Measurements from ENCODE around the gene MACROH2A2.
"Not testable (repeated sequence)": the region's sequence is repeated elsewhere in the genome, so short reads cannot be mapped to it uniquely, and the experiment has no call there.

Gene MACROH2A2

DNA sequence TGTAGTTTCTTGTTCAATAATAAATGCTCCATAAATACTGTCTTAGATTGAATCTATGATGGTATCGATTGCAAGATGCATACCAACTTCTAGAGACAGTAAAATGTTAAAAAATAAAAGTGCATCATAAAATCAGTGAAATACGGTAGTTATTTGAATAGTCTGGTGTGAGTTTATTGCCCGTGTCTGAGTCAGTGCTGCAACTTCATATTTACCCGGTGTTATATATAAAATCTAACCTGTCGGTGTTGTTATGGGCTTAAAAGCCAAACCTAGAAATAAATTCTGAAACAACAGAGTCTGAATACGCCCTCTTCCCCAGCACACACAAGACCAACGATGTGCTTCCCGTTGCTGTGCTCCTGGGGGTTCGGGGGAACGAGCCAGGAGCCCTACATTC, 16.3 kb downstream of the MACROH2A2 start:
- DNase-seq: no peak

DNA sequence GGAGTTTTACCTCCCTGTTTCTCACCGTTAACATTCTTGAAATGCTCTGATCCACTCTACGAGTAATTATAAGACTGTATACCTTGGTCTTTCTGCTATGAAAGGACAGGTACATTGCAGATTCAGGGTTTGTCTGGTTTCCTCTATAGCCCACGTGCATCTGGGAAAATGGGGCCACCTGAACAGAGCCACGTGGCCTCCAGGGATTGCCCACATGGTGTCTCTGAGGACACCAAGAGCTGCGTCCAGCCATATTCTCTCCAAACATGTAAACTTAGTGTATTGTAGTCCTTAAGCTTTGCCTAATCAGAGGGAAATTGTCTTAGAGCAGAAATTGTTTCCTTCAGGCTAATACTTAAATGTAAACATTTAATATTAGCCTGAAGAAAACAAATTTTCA, 16.7 kb downstream of the MACROH2A2 start:
- DNase-seq: no peak

DNA sequence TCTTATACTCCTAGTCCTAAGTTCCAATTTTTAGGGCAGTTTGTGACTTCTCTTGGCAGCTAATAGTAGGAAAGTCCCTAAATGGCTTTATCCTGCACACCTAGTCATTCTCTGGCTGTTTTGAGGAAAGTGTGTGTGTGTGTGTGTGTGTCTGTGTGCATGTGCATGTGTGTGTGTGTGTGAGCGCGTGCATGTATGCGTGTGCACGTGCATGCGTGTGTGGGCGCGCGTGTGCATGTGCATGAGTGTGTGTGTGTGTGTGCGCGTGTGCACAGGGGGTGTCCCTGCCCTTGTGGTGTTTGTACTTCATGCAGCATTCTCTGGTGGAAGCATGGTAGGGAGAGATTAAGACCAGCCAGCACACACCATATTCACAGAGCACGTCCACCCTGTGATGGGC, 18.2 kb downstream of the MACROH2A2 start:
- no peak for DNase-seq

DNA sequence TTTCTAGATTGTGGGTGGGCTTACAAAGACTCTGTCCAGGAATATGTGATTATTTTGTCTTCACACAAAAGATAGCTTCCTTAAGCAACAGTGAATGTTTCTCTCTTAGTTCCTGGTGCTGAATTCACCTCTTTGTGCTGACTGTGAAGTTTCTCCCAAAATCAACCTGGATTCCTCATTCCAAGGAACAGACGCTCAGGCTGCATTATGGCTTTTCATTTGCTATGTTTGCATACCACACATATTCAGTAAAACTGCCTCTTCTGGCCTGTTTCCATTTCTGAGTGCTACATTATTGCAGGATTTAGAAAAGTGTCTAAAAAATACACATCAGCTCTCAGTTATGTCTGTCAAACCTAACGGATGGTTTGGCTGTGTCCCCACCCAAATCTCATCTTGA, 21.5 kb downstream of the MACROH2A2 start:
- DNase-seq: no peak

DNA sequence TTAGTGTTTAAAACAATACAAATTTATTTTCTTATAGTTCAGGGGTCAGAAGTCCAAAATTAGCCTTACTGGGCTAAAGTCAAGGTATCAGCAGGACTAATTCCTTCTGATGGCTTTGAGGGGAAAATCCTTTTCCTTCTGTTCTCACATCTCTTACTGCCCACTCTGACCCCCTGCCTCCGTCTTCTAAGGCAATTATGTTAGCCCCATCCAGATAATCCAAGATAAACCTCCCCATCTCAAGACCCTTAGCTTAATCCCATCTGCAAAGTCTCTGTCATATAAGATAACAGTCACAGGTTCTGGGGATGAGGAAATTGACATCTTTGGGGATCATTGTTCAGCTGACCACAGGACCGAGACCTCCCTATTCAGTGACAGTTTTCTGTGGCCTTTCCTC, 22.3 kb downstream of the MACROH2A2 start:
- DNase-seq: no peak

DNA sequence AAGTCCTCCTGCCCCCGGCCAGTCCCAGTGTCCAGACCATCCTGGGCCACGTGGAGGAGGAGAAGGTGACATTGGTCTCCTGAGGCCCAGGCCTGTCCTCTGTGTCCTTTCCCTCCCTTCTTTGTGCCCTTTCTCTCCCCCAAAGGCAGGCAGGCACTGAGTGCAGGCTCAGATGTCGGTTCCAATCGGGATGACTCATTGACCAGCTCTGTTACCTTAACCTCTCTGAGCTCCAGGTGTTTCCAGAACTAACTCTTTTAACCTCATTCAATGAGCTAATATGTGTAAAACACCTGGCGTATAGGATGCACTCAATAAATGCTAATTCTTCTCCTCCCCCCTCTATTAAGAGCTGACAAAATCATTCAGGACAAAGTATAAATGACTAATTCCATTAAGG, 25.7 kb downstream of the MACROH2A2 start:
- no peak for DNase-seq

DNA sequence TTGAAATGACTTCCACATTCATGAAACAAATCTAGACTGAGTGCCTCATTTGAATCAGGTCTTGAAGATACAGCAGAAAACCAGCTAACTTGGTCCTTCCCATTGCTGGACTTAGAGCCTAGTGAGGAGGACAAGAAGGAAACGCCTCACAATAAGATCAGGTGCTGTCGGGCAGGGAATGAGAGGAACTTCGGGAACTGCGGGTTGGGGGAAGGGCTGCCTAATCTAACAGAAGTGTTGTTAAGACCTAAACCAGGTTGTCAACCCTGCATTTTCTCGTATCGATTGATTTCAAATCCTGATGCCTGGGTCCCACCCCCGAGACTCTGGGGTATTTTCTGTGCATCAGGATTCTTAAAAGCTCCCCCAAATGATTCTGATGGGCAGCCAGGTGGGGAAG, 26.3 kb downstream of the MACROH2A2 start:
- DNase-seq: no peak

DNA sequence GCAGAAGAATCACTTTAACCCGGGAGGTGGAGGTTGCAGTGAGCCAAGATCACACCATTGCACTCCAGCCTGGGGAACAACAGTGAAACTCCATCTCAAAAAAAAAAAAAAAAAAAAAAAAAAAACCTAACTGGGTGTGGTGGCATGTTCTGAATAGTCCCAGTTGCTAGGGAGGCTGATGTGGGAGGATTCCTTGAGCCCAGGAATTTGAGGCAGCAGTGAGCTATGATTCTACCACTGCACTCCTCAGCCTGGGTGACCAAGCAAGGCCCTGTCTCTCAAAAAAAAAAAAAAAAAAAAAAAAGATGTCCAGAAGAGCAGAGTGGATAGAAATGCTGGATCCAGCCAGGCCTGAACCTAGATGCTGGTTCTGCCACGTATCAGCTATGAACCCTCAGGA, 28.1 kb downstream of the MACROH2A2 start:
- not testable (repeated sequence) for DNase-seq

DNA sequence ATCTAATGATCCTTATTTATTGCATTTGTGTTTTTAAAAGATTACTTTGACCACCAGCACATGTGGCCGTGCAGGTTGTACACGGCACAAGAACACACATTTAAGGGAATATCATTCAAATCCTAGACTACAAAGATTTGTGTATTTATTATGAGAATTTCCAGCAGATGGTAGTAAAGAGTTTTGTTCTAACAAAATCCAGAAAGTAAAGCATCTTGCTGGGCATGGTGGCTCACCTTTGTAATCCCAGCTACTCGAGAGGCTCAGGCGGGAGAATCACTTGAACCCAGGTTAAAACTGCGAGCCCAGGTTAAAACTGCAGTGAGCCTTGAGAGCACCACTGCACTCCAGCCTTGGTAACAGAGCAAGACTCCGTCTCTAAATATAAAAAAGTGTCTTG, 31.5 kb downstream of the MACROH2A2 start:
- peak; percentile 26 for DNase-seq

DNA sequence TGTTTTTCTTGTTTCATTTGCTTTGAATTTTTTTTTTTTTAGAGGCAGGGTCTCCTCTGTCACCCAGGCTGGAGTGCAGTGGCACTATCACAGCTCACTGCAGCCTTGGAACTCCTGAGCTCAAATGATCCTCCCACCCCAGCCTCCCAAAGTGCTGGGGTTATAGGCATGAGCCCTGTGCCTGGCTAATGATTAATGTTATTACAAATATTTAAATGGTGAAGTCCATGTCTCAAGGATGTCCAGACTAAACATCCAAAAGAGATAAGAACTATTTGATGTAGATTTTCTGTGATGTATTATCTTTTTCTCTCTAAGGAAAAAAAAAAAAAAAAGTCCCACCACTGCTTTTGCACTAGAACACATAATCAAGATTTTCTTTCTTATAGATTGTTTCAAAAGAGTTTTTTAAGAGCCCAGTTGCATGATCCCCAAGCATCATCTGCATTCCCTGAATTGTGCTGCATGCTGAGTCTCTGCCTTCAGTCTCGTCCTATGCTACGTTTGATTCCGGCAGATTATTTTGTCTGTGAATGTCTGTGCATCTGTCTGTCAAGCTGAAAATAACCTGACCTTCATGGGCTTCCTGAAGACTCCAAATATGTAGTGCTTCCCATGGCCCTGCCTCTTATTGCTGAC, 33.4 kb downstream of the MACROH2A2 start:
- DNase-seq: no peak

DNA sequence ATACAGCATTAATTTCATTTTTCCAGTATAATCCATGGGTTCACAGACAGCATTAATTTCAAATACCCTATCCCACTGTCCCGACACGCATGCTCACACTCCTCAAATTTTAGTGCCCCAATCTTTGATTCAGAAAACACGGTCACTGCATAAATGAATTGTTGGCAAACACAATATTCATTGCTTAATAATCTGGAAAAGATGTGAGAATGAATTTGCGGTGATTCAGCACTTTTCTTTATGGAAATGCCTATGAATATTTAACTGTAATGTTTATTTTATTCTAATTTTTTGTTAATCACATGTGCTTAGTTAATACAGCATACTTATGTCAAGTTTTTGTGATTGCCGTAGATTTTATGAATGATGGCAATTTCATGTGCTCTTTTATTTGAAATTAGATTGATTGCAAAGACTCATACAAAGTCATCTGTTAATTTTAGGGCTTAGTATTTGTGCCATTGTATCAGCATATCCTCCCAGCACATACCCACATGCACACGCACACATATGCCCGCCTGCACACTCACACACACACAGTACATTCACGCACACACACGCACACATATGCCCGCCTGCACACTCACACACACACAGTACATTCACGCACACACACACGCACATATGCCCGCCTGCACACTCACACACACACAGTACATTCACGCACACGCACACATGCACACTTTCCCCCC, 35.1 kb downstream of the MACROH2A2 start:
- DNase-seq: no peak

DNA sequence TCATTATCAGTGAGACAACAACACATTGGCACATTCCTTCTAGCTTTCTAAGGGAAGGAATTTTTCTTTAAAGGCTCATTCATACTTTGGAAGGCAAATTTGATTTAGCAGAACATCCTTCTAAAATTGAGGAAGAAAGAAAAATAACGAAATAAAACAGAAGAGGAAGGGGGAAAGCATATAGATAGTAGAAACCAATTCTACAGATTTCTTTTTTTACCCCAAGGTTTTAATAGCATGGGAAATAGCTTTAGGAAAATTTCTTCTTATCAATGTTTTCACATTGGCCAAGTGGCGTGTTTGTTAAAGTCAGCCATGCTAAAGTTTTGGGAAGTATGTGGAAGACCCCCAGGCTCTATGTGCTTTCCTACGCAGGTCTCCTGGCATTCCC, 35.7 kb downstream of the MACROH2A2 start:
- DNase-seq: no peak

DNA sequence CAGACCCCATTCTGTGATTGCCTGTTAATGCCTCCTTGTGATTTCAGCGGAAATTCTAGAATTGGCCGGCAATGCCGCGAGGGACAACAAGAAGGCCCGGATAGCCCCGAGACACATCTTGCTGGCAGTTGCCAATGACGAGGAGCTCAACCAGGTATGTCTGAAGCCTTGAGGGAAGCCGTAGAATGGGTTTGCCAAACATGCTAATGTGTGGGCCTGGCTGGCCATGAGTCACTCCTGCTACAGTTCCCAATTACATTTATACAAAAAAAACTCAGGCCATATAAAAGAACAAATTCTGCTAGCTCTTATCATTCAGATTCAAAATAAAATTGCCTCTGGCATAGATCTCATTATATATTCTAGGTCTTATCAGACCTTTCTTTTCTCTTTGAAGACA, 37.4 kb downstream of the MACROH2A2 start:
- no peak for DNase-seq

DNA sequence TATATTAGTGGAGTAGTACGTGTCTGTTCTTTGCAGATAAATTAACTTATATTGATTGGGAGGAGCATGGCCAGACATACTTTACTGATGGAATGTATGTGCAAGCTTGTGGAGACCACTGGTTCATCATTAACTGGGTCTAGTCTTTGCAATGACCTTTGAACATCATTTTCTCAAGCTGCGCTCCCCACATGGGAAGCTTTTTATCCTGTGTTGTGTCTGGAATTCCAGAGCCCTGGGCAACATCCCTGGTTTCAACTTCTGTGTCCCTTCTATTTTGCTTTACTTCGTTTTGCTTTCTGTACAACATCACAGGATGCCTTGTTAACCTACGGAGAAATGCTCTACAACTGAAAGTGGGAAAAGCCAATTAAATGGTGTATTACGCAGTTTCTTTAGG, 38.3 kb downstream of the MACROH2A2 start:
- no peak for DNase-seq

DNA sequence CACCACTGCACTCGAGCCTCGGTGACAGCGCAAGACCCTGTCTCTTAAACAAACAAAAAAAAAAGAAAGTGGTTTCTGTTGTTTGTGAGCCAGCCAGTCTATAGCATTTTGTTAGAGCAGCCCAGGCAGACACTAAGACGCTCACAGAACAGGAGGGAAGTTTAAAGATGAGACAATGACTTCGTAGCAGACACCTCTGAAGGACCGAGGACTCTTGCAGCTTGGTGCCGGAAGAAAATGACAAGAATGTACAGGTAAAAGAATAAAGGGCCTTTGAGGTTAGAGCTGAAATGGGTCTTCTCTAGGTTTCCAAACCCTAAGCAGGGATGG, 39.7 kb downstream of the MACROH2A2 start:
- no peak for DNase-seq

DNA sequence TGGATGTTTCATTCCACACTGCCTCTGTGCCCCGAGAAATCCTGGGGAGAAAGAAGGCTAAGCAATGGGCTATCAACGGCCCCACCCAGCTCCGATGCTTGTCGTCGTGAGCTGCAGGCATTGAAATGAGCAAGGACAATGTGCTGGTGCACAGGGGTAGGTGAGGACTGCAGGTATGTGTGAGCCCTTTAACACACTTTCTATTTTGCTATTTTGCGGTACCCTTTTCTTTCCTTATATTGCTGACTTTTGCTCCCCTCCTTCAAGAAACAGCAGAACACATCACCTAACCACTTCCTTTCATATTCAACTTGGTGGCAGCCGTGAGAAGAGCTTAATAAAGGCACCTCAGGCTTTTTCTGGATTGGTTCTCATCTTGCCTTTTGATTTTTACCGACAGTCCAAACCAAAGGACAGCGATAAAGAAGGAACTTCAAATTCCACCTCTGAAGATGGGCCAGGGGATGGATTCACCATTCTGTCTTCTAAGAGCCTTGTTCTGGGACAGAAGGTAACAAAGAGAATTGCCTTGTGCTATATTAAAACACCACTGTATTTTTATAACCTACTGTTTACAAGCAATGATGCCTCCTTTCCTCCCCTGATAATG, 40.8 kb downstream of the MACROH2A2 start:
- DNase-seq: no peak

DNA sequence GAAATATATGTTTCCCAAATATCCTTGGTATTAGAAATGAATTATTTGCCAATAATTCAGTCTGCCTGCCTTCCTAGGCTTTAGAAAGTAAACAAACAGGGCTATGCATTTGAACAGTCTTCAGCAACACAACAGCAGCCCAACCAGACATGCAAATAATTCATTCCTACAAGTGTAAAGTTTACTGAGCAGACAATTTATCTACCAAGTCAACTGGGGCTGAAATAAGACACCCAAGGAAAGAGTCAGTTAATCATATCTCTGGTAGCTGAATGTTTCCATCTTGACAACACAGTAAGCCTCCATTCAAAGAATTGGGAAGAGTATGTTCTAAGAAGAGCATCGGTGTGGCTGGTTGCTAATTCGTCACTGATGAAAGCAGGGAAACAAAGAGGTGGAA, 41.6 kb downstream of the MACROH2A2 start:
- DNase-seq: no peak

DNA sequence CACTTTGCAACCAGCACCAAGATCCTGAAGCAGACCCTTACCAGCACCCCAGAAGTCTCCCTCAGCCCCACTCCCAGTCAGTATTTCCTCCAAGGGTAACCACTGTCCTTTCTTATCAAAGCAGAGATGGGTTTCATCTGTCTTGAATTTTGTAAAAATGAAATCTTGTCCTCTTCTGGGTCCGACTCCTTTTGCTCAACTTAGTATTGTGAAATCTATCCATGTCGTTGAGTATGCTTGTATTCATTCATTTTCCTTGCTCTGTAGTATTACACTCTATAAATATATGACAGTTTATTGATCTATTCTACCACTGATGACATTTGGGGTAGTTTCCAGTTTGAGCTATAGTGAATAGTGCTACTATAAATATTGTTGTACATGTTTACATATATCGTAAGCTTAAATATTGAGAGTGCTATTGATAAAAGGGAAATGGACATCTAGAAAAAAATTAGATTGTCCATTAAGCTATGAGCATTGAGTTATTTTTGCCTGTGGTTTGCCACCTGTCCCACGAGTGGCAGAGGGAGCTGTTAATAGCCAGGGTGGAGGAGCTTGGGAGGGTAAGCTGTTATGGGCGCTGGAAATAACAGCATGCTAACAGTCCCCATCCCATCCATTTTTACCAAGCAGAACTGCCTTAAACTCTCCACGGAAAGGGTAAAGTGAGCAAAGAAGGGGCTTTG, 43.5 kb downstream of the MACROH2A2 start:
- no peak for DNase-seq

DNA sequence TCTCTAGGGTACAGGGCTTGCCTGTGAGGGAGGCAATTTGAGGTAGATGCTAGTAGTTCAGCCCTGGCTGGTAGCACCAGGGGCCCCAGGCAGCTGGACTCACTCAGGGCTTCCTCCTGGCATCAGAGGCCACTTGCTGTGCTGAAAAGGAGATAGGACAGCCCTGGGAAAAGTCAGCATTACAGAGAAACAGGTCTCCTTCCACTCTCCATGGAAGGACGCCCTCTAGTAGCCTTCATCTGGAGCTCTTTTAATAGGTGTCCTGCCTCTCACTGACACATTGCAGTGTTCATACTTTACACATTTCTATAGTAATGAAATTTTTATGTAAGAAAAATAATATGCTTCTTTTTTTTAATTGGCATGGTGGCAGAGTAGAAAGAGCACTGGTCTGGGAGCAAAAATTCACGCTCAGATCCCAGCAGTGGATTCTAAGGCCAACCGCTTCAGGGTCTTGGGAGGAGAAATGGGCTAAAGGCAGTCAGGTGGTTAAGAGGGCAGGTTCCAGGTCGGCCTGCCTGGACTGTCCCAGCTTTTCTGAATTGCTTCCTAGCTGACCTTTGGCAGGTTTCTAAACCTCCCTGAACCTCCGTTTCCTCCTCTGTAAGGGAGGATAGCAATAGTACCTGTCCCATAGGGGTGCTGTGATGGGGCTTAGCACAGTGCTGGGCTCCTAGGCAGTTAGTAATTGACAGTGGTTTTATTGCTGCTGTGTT, 44.2 kb downstream of the MACROH2A2 start:
- DNase-seq: no peak

DNA sequence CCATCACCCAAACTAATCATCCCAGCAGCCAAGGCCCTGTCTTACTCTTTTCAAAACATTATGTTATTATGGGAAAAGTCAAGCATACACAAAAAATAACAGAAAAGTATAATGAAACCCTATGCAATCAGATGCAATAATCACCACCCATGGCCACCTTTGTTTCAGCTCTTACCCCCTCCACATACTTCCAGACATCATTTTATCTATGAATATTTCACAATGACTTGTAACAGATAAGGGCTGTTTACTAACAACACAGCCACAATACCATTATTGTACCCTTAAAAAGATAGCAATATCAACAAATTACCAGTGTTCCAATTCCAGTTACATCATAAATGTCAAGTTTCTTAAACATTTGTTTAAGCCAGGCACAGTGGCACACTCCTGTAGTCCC, 44.8 kb downstream of the MACROH2A2 start:
- no peak for DNase-seq

DNA sequence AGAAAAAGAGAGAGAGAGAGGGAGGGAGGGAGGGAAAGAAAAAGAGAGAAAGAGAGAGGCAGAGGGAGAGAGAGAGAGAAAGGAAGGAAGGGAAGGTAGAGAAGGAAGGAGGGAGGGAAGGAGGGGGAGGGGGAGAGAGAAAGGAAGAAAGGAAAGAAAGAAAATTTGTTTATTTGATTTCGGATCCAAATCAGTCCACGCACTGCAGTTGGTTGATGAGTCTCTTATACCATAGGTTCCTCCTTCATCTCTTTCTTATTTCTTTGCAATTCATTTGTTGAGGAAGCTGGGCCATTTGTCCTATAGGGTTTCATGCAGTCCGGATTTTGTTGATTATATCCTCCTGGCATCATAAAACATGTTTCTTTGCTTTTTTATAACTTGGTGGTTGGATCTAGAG, 45.6 kb downstream of the MACROH2A2 start:
- no peak for DNase-seq

DNA sequence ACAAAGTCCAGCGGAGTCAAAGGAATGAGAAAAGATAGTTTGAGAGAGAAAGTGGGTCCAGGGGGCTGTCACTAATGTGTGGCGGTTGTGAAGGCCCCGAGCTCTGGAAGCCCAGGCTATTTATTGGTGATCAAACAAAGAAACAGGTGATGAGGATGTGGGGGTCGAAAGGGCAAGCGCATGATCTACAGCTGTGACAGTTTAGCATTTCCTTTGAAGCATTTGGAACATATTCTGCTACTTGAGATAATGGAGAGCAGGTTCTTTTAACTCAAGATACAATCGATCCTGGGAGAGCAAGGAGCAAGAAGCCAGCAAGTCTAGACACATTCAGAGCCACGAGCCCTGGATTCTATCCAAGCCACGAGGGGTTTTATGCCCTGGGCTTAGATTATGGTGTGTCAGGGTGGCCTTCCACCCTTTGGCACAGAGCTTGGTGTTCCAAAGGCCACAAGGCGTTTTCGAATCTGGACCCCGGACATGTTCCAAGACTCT, 48.5 kb downstream of the MACROH2A2 start:
- DNase-seq: not testable (repeated sequence)

DNA sequence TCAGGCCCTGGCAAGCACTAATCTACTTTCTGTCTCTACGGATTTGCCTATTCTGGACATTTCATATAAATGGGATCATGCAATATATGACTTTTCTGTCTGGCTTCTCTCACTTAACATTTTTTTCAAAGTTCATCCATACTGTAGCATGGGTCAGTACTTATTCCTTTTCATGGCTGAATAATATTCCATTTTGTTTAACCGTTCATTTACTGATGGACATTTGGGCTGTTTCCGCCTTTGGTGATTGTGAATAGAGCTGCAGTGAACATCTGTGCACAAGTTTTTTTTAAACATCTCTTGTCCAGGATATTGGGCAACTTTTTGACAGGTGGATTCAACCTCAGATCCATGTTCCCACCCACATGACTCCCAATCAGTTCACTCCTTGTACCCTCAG, 49.0 kb downstream of the MACROH2A2 start:
- DNase-seq: no peak

Measured in HCEC 1CT (cell line).